Measurements from ENCODE around the gene CFAP45. TPM values are rescaled to one million over a fixed set of nuclear protein-coding genes. Genes with fewer than 3 reads are reported as not detected.

CFAP45 gene, protein sequence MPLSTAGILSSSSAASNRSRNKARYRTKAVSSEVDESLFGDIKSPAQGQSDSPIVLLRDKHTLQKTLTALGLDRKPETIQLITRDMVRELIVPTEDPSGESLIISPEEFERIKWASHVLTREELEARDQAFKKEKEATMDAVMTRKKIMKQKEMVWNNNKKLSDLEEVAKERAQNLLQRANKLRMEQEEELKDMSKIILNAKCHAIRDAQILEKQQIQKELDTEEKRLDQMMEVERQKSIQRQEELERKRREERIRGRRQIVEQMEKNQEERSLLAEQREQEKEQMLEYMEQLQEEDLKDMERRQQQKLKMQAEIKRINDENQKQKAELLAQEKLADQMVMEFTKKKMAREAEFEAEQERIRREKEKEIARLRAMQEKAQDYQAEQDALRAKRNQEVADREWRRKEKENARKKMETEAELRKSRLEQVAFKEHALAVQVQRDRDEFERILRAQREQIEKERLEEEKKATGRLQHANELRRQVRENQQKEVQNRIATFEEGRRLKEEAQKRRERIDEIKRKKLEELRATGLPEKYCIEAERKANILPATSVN
- 0.40 TPM for total RNA-seq (2013)
- polyA plus RNA-seq (1 to 10 TPM in 1 of 3 donors, under 1 TPM in 1, not detected in 1; 0.12 to 1.0 TPM), polyA minus RNA-seq (0.55 and 0.72 TPM in 2 replicates), total RNA-seq (0.43 to 10.5 (median 5.0) reads per million in 11 experiments)

DNA sequence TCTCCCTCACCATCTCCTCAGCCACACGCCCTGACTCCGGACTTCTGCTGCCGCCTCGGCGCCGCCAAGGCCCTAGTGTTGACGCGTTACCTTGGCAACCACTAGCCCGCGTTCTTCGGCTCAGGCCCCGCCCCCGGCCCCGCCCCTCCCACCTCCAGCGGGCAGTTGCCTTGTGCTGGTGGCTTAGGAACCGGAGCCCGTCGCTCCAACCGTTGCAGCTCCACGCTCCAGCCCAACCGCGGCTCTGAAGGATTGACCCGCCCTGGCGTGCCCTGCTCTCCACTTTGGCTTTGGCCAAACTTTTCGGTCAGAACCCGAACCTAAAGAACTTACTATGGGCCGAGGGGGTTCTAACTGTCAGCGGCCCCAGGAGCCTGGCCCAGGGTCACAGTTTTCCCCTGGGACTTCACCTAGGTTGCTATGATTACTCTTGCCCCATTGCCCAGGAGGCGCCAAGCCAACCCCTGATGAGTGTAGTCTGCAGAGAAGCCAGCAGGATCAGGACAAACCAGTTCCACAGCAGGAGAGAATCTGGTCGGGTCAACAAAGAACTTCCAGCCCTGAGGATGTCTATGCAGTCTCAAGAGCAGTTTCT, at the start of gene CFAP45:
CFAP45 (minus strand) TSS at position 80 of the 595 bp plus-strand sequence; CDS start at position 13, 67 bp downstream.
- TF ChIP-seq, protein P1, sequence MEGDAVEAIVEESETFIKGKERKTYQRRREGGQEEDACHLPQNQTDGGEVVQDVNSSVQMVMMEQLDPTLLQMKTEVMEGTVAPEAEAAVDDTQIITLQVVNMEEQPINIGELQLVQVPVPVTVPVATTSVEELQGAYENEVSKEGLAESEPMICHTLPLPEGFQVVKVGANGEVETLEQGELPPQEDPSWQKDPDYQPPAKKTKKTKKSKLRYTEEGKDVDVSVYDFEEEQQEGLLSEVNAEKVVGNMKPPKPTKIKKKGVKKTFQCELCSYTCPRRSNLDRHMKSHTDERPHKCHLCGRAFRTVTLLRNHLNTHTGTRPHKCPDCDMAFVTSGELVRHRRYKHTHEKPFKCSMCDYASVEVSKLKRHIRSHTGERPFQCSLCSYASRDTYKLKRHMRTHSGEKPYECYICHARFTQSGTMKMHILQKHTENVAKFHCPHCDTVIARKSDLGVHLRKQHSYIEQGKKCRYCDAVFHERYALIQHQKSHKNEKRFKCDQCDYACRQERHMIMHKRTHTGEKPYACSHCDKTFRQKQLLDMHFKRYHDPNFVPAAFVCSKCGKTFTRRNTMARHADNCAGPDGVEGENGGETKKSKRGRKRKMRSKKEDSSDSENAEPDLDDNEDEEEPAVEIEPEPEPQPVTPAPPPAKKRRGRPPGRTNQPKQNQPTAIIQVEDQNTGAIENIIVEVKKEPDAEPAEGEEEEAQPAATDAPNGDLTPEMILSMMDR (IDR thresholded peaks at IDR 0.05) = no peak
- Mint-ChIP-seq H3K36me3 (peaks cover 2 to 3% of the 10 kb centered on the region in 2 donors), H3K4me3 (peak within 1 kb of the TSS; percentile 51 to 74), H3K27ac (peak within 1 kb of the TSS; percentile 67 to 98 (median 95)), H3K4me1 (peaks cover 53% of the 10 kb centered on the region), H3K9me3 (peaks cover 0 to 8% (median 3%) of the 10 kb centered on the region in 7 donors), H3K27me3 (ENCODE audit: low read depth in 3 of 3) (peaks cover 2 to 6% (median 4%) of the 10 kb centered on the region in 3 donors)
- H3K4me2 ChIP-seq (replicated peaks; ENCODE audit: extremely low read depth, low read length, poor library complexity, severe bottlenecking) = peak within 1 kb of the TSS; percentile 20
- H3K9ac ChIP-seq (ENCODE audit: insufficient read depth, low read length, poor library complexity, severe bottlenecking) = no peak within 1 kb of the TSS
- H3K27me3 ChIP-seq (ENCODE audit: control insufficient read depth in 2 of 2, insufficient read depth in 2 of 2, low read length in 2 of 2) = no peaks in the 10 kb centered on the region
- no peak within 1 kb of the TSS for H3K27ac ChIP-seq (ENCODE audit: low read depth in 1 of 2, low read length in 2 of 2)
- no peak within 1 kb of the TSS for H2AFZ ChIP-seq (ENCODE audit: insufficient read depth, low read depth, low read length, poor library complexity, severe bottlenecking)
- H3K79me2 ChIP-seq (ENCODE audit: insufficient read depth, low read length) = no peaks in the 10 kb centered on the region
- peaks cover 47 to 60% of the 10 kb centered on the region in 2 donors for H3K4me1 ChIP-seq (ENCODE audit: control insufficient read depth in 1 of 2, insufficient read depth in 2 of 2, low read length in 2 of 2)
- no peaks in the 10 kb centered on the region for H3K36me3 ChIP-seq (replicated peaks in 1 of 2; ENCODE audit: control insufficient read depth in 1 of 2, insufficient read depth in 2 of 2, low read length in 2 of 2)
- 53% methylated on average over 28 of the region's 30 CpGs for WGBS (ENCODE audit: insufficient coverage)
- no peak within 1 kb of the TSS for H3K4me3 ChIP-seq (replicated peaks in 1 of 3; ENCODE audit: low read depth in 2 of 3, low read length in 3 of 3)
- H3K9me3 ChIP-seq (replicated peaks in 1 of 2; ENCODE audit: control insufficient read depth in 1 of 2, insufficient read depth in 1 of 2, low read length in 2 of 2) = peaks cover 0 to 2% of the 10 kb centered on the region in 2 donors
- intact Hi-C loops (cut with micrococcal nuclease) = no loop called here
- no peaks in the 10 kb centered on the region for H4K20me1 ChIP-seq (ENCODE audit: insufficient read depth, low read length)
- DNase-seq = peak; percentile 84 to 91 (median 84)

DNA sequence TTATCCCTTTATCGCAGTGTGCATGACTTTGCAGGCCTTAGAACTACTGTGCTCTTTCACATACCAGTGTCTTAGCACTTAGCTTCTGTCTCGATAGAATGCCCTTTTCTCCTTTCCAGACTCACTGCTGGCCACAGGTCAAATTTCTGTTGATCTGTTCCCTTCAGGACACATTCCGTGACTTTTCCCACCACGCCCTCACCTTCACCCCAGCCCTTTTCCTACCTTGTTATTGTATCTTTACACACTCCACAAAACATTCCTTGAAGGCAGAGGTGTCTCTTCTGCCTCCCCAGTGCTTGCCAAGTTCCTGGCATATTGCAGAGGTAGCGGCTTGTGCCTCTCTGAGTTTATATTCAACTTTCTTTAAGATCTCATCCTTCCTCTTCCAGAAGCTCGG, 49.2 kb upstream of the CFAP45 start:
- no peaks in the 10 kb centered on the region for H4K20me1 ChIP-seq (ENCODE audit: insufficient read depth, low read length)
- intact Hi-C loops (cut with micrococcal nuclease) = no loop called here
- H3K79me2 ChIP-seq (ENCODE audit: insufficient read depth, low read length) = no peaks in the 10 kb centered on the region
- TF ChIP-seq, protein P1 (IDR thresholded peaks at IDR 0.05) = no peak
- H3K4me3 Mint-ChIP-seq = no peak overlapping the region
- no peak overlapping the region for H3K9ac ChIP-seq (ENCODE audit: insufficient read depth, low read length, poor library complexity, severe bottlenecking)
- 82% methylated on average over 5 of the region's 6 CpGs for WGBS (ENCODE audit: insufficient coverage)
- peaks cover 39% of the 10 kb centered on the region for H3K4me1 Mint-ChIP-seq
- H3K27me3 Mint-ChIP-seq (ENCODE audit: low read depth in 3 of 3) = peaks cover 19 to 34% (median 19%) of the 10 kb centered on the region in 3 donors
- peak overlapping the region in 1 of 7 donors; percentile 43 for H3K27ac Mint-ChIP-seq
- H3K4me3 ChIP-seq (replicated peaks in 1 of 3; ENCODE audit: low read depth in 2 of 3, low read length in 3 of 3) = no peak overlapping the region
- H3K9me3 ChIP-seq (replicated peaks in 1 of 2; ENCODE audit: control insufficient read depth in 1 of 2, insufficient read depth in 1 of 2, low read length in 2 of 2) = no peaks in the 10 kb centered on the region
- peaks cover 27 to 38% of the 10 kb centered on the region in 2 donors for H3K4me1 ChIP-seq (ENCODE audit: control insufficient read depth in 1 of 2, insufficient read depth in 2 of 2, low read length in 2 of 2)
- DNase-seq = no peak
- H3K36me3 ChIP-seq (replicated peaks in 1 of 2; ENCODE audit: control insufficient read depth in 1 of 2, insufficient read depth in 2 of 2, low read length in 2 of 2) = no peaks in the 10 kb centered on the region
- H3K4me2 ChIP-seq (replicated peaks; ENCODE audit: extremely low read depth, low read length, poor library complexity, severe bottlenecking) = no peak overlapping the region
- peaks cover 0 to 8% (median 0%) of the 10 kb centered on the region in 7 donors for H3K9me3 Mint-ChIP-seq
- H2AFZ ChIP-seq (ENCODE audit: insufficient read depth, low read depth, low read length, poor library complexity, severe bottlenecking) = no peak overlapping the region
- H3K36me3 Mint-ChIP-seq = peaks cover 0 to 10% of the 10 kb centered on the region in 2 donors
- H3K27ac ChIP-seq (ENCODE audit: low read depth in 1 of 2, low read length in 2 of 2) = no peak overlapping the region
- peaks cover 6 to 23% of the 10 kb centered on the region in 2 donors for H3K27me3 ChIP-seq (ENCODE audit: control insufficient read depth in 2 of 2, insufficient read depth in 2 of 2, low read length in 2 of 2)

All from CD14-positive monocyte (primary cell).